Stimulated activated naive CD8-positive, alpha-beta T cell treated with anti-CD3 and anti-CD28 coated beads, Interleukin-15, Interleukin-2, amounts not matched to agents 100 U/mL and 50 U/mL, for 24 hours (primary cell): ENCODE data around the gene CELF5.
"Not testable (repeated sequence)": the region's sequence is repeated elsewhere in the genome, so short reads cannot be mapped to it uniquely, and the experiment has no call there.

Experiments
- ATAC-seq: fragments of 150-1000 bp; cut with Tn5 transposase; one replicate; pipeline ENCODE4 v1.10.0; 2021
- DNase-seq: peaks from one replicate; pipeline ENCODE4 v3.0.0; 2021

CELF5 gene

GRCh38 chr19:3322199-3322978, 97.9 kb downstream of the CELF5 start:
- DNase-seq (no peak), ATAC-seq (no peak)

- ATAC-seq, result peak; percentile 12
- no peak for DNase-seq
Observed at GRCh38 chr19:3323026-3323425, 98.6 kb downstream of the CELF5 start.

GRCh38 chr19:3323658-3324057, 99.2 kb downstream of the CELF5 start:
- ATAC-seq, result no peak
- DNase-seq, result no peak

GRCh38 chr19:3324405-3324856, 100.0 kb downstream of the CELF5 start:
- ATAC-seq (peak; percentile 70), DNase-seq (peak; percentile 90)

- ATAC-seq, result no peak
- DNase-seq, result no peak
Observed at GRCh38 chr19:3325451-3325850, 101.0 kb downstream of the CELF5 start.

GRCh38 chr19:3328743-3329142, 104.3 kb downstream of the CELF5 start:
- DNase-seq, result no peak
- ATAC-seq, result no peak

- ATAC-seq, result no peak
Observed at GRCh38 chr19:3330047-3330446, 105.6 kb downstream of the CELF5 start.

GRCh38 chr19:3332232-3332631, 107.8 kb downstream of the CELF5 start:
- not testable (repeated sequence) for DNase-seq, ATAC-seq

More at GRCh38 chr19:3330047-3330446, 105.6 kb downstream of the CELF5 start:
- no peak for DNase-seq

- no peak for ATAC-seq
- DNase-seq, result no peak
Observed at GRCh38 chr19:3333020-3333583, 108.6 kb downstream of the CELF5 start.

GRCh38 chr19:3333662-3334061, 109.2 kb downstream of the CELF5 start:
- ATAC-seq (no peak), DNase-seq (no peak)

- not testable (repeated sequence) for ATAC-seq, DNase-seq
Observed at GRCh38 chr19:3334749-3335430, 110.4 kb downstream of the CELF5 start.

GRCh38 chr19:3335431-3336350, 111.2 kb downstream of the CELF5 start:
- ATAC-seq (no peak), DNase-seq (no peak)

- no peak for ATAC-seq
- DNase-seq, result no peak
Observed at GRCh38 chr19:3336351-3336679, 111.9 kb downstream of the CELF5 start.

- ATAC-seq, result no peak
- DNase-seq, result no peak
Observed at GRCh38 chr19:3336680-3337523, 112.4 kb downstream of the CELF5 start.

GRCh38 chr19:3338541-3339181, 114.2 kb downstream of the CELF5 start:
- peak; percentile 46 for ATAC-seq
- peak; percentile 51 for DNase-seq

GRCh38 chr19:3340340-3340739, 115.9 kb downstream of the CELF5 start:
- DNase-seq (no peak), ATAC-seq (no peak)

- ATAC-seq, result no peak
- DNase-seq, result no peak
Observed at GRCh38 chr19:3342246-3342645, 117.8 kb downstream of the CELF5 start.

GRCh38 chr19:3342962-3343361, 118.5 kb downstream of the CELF5 start:
- not testable (repeated sequence) for DNase-seq, ATAC-seq

- ATAC-seq (peak; percentile 77), DNase-seq (peak; percentile 64)
Observed at GRCh38 chr19:3343619-3344502, 119.4 kb downstream of the CELF5 start.
